GM19240 (cell line): ENCODE data around the gene ST7.
"Not testable (repeated sequence)": the region's sequence is repeated elsewhere in the genome, so short reads cannot be mapped to it uniquely, and the experiment has no call there.

Experiments used
- DNase-seq: peaks from one replicate; pipeline ENCODE4 v3.0.0; 2011; ENCODE audit warnings: low spot score; ENCODE audit not compliant: insufficient read length

The ST7 gene

DNA sequence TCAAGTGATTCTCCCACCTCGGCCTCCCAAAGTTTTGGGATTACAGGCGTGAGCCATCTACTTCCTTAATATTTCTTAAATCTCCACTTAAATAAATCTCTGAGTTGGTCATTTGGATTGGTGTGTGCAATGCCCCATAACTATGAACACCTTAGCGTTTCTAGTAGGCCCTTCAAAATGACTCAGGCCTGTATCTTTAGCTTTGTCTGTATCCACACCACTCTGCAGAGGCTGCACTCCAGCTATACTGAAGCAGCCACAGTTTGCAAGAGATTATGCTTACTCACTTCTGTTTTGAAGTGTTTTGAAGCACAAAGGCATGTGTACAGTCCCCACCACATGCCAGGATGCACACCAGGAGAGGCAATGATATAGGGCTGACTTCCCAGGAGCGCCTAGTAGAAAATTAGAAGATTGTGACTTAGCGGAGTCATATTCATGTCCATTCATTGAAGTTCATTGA, 2.4 kb upstream of the ST7 start:
- no peak for DNase-seq

GRCh38 chr7:116951366-116952292, 1.7 kb upstream of the ST7 start:
- no peak for DNase-seq

DNA sequence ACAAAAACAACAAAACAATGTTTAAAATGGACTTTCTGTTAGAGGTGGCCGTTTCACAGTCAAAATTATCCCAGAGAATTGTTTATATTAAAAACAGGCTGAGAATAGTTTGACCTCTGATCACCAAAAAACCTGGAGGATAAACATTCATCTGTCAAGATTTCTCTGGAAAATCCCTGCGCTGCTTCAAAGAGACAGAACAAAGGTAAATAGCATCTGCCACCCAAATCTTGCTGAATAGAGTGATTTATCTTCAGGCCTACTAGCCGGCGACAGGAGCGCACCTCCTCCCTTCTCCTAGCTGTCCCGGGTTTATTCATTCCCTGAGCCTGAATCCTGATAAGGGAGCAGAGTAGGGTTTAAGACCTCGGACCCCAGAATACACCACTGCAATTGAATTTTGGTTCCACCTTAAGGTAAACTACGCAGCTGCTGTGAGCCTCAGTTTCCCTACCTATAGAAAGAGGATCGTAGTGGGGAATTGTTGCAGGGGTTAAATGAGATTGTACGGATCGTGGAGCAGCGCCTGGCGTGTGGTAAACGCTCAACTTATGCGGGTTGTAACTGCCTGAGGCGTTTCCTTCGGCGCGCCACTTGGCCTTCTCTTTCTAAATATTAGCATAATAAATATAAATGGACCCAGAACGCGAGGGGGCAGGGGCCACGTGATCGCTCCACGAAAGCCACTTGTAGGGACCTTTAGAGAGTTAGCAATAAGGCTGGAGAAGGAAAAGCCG, 498 bp upstream of the ST7 start:
- peak; percentile 11 for DNase-seq

GRCh38 chr7:116953906-116954838, 871 bp downstream of the ST7 start:
- DNase-seq = peak; percentile 3

- no peak for DNase-seq
These were observed 2.0 kb downstream of the ST7 start for GRCh38 chr7:116955340-116955739.

- peak; percentile 18 for DNase-seq
These were observed 2.6 kb downstream of the ST7 start for GRCh38 chr7:116955801-116956476.

GRCh38 chr7:116956477-116956804, 3.1 kb downstream of the ST7 start:
- DNase-seq = no peak

GRCh38 chr7:116957874-116958273, 4.6 kb downstream of the ST7 start:
- DNase-seq = no peak

GRCh38 chr7:116961966-116962673, 8.8 kb downstream of the ST7 start:
- not testable (repeated sequence) for DNase-seq

- no peak for DNase-seq
These were observed 9.9 kb downstream of the ST7 start for GRCh38 chr7:116963234-116963633.

DNA sequence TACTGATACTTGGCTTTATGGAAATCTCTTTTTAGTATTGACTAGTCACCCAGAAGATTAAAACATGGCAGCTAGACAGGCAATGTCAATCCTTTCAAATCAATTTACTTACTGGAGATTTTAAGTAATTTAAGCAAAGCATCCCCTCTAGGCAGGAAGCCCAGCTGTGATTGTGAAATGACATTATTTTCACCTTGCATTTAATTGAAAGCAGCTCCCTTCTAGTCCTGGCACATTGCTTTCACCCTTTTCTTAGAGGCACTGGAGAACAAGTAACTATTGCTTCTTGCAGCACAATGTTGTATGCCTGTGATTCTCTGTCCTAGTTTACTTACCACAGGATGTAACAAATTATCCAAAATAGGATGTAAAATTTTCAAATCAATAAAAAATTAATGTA, 13.3 kb downstream of the ST7 start:
- no peak for DNase-seq

- no peak for DNase-seq
These were observed 14.1 kb downstream of the ST7 start for GRCh38 chr7:116967254-116967922.

GRCh38 chr7:116967983-116968382, 14.7 kb downstream of the ST7 start:
- no peak for DNase-seq

DNA sequence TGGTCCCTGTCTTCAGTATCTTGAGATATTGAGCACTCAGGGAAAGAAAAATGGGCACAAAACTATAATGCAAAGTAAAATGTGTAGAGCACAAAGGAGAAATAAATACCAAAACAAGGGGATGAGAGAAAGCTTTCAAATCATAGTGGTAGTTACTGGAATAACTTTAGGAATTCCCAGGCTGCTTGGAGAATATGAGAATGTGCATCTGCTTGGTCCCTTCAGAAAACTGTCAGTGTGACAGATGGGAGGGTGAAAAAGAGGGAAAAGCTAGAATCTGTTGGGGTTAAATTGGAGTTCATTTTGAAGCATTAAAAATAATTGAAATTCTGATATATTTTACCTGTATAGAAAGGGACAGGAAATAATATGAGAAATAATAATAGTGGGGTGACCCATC, 15.3 kb downstream of the ST7 start:
- no peak for DNase-seq

DNA sequence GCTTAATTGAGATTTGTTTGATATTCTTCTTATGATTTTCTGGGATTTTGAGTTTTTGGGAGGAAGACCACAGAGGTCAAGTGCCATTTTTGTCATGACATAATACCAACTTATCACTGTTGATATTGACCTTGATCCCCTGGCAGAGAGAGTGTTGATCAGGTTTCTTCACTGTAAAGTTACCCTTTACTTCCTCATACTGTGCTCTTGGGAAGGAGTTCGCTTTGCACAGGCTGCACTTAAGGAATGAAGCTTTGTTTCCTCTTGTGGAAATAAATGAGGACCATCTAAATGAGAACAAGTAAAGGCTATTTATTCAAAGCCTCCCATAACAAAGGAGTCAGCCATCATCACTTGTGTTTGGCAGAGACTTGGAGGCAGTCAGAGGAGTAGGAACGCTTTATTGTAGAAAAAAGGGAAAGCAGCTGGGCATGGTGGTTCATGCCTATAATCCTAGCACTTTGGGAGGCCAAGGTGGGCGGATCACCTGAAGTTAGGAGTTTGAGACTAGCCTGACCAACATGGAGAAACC, 16.1 kb downstream of the ST7 start:
- no peak for DNase-seq

DNA sequence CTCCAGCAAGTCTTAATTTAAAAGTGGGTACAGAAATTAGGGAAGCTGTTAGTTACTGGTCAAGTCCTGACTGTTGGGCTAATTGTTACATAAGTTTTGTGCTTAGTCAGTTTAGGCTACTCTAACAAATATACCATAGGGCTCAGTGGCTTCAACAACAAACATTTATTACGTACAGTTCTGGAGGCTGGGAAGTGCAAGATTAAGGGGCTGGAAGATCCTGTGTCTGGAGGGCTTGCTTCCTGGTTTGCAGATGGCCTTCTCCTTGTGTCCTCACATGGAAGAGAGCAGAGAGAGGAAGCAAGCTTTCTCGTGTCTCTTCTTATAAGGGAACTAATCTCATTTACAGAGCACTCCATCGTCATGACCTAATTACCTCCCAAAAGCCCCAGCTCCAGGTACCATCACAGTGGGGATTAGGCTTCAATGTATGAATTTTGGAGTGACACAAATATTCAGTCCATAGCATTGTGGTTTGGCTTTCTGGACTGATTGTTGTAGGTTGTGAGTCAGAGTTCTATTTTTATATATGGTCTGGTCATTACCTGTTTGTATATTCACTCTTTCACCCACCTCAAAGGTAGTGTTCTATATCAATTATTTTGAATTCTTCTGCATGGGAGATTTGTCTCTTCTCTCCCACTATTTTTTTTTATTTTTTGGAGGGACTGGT, 17.1 kb downstream of the ST7 start:
- DNase-seq = no peak

DNA sequence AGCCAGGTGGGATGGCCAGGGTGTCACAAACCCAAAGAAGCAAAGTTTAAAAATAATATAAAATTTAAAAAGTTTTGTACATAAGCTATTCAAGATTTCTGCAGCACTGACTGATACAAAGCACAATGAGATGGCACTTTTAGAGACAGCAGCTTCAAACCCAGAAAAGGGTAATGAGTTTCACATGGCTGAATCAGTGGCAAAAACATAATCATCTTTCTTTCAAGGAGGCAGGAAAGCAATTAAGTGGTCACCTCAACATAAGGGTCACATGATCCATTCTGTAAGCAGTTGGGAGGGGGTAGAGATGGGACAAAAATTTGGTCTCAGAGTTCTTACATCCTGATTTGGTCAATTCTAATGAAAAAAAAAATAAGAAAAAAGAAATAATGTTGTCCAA, 17.9 kb downstream of the ST7 start:
- DNase-seq = not testable (repeated sequence)

DNA sequence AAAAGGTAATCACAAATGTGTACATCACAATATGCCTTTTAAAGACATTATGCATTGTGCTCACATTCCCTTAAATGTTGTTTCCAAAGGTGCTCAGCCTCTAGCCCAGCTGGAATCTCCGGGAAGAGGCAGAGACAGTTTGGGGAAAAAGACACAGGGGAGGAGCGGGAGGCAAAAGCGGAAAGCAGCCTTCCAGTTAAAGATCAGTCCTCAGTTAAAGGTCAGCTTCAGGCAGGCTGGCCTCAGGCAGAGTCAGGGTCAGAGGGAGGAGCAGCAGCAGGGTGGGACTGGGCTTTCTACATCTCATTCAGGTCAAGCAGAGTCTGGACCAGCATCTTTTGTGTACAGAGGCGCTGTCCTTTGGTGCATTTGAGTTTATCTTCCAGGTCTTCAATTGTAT, 18.6 kb downstream of the ST7 start:
- no peak for DNase-seq

DNA sequence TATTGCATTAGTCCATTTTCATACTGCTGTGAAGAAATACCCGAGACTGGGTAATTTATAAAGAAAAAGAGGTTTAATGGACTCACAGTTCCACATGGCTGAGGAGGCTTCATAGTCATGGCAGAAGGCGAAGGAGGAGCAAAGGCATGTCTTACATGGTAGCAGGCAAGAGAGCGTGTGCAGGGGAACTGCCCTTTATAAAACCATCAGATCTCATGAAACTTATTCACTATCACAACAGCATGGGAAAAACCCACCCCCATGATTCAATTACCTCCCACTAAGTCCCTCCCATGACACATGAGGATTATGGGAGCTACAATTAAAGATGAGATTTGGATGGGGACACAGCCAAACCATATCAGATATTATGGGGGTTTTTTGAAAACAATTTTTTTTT, 21.7 kb downstream of the ST7 start:
- DNase-seq = not testable (repeated sequence)
